Measurements from ENCODE around the gene HEPH.
"Not testable (repeated sequence)": the region's sequence is repeated elsewhere in the genome, so short reads cannot be mapped to it uniquely, and the experiment has no call there.

HEPH gene

DNA sequence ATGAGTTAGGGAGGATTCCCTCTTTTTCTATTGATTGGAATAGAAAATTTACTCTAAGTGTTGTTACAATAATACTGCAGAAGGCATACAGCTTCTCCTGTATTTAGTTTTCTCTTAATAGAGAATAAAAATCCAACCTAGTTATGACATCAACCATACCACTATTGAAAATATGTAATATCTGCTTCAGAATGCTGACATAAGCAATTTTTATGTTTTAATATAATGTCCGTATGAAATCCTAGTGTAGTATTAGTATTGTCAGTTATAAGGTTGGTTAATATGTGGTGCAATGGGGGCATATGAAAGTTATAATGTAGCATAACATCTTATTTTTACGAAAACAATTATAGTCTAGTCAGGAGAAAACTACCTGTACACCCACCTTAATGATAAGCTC is 68.2 kb downstream of the HEPH start:
- no peak for DNase-seq (ENCODE audit: low read depth)

DNA sequence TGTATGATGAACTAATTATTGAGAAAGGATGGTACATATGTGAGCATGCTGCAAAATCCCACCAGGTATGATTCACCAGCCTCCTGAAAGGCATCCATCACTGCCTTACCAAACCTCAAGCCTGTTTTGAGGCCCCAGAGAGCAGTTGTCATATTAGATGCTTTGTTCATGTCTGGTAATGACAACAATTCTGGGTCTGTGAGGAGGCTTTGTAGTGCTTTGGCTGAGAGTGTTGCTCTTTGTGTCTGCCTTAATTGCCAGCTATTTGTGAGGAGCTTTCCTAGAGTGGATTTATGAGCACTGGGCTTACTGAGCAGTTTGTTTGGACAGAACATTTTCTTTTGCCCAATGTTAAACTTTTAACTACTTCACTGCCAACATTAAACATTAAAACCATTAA is 69.2 kb downstream of the HEPH start:
- no peak for DNase-seq (ENCODE audit: low read depth)

DNA sequence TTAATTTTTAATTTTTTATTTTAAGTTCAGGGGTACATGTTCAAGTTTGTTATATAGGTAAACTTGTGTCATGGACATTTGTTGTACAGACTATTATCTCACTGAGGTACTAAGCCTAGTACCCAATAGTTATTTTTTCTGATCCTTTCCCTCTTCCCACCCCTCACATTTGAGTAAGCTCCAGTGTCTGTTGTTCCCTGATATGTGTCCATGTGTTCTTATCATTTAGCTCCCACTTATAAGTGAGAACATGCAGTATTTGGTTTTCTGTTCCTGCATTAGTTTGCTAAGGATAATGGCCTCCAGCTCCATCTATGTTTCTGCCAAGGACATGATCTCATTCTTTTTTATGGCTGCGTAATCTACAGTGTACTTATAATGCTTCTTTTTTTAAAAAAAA is 69.9 kb downstream of the HEPH start:
- DNase-seq (ENCODE audit: low read depth) = not testable (repeated sequence)

GRCh38 chrX:66255359-66255967 is 91.4 kb downstream of the HEPH start:
- no peak for DNase-seq (ENCODE audit: low read depth)

DNA sequence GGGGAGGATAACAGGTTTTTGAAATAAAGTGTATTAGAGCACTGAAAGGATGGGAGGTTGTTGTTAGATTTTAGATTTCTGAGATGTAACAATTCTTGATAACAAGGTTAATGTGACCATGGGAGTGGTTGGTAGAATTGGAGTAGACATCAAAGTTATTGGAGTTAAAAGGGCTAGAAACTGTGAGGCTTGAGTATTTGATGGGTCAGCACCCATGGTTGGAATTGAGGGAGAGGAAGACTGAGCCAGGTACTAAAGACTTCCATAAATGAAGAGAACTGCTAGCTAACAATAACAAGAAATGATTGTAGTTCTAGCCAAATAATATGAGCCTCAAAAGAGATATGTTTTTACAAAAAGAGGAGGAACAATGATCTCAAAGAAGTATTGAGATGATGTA is 98.8 kb downstream of the HEPH start:
- DNase-seq (ENCODE audit: low read depth) = no peak
